BE2C (cell line): ENCODE results near the gene BTN2A1.

Experiments used
- DNase-seq: peaks from one replicate; pipeline ENCODE4 v3.0.0-alpha.2; 2020
- H3K27me3 ChIP-seq: fragments of 250-450 bp; sonication (Bioruptor Pico); 2 replicates; pipeline ENCODE4 v1.5.1; 2020; ENCODE audit warnings: mild to moderate bottlenecking
- H3K36me3 ChIP-seq: fragments of 250-450 bp; sonication (Bioruptor Pico); 2 replicates; pipeline ENCODE4 v1.5.1; 2020; ENCODE audit warnings: mild to moderate bottlenecking
- H3K4me1 ChIP-seq: fragments of 250-450 bp; sonication (Bioruptor Pico); 2 replicates; pipeline ENCODE4 v1.5.1; 2020
- H3K4me3 ChIP-seq: 2 replicates; pipeline ENCODE4 v1.5.1; 2011; ENCODE audit warnings: low read depth, low read length
- H3K9me3 ChIP-seq: fragments of 250-450 bp; sonication (Bioruptor Pico); 2 replicates; pipeline ENCODE4 v1.5.1; 2020
- CTCF ChIP-seq: IDR thresholded peaks from 2 replicates; pipeline ENCODE4 v1.5.1; 2012; ENCODE audit warnings: mild to moderate bottlenecking, low read depth, low read length

The BTN2A1 gene

GRCh38 chr6:26514984-26515383 is 57.2 kb downstream of the BTN2A1 start:
- no peaks in the 10 kb centered on the region for H3K9me3 ChIP-seq
- DNase-seq = no peak
- no peak for TF ChIP-seq CTCF
- no peak overlapping the region for H3K4me3 ChIP-seq
- H3K4me1 ChIP-seq = no peaks in the 10 kb centered on the region
- no peaks in the 10 kb centered on the region for H3K27me3 ChIP-seq
- H3K36me3 ChIP-seq = no peaks in the 10 kb centered on the region

GRCh38 chr6:26516481-26517427 is 59.0 kb downstream of the BTN2A1 start:
- H3K27me3 ChIP-seq = no peaks in the 10 kb centered on the region
- H3K9me3 ChIP-seq = no peaks in the 10 kb centered on the region
- H3K4me1 ChIP-seq = no peaks in the 10 kb centered on the region
- TF ChIP-seq CTCF = no peak
- no peak for DNase-seq
- H3K36me3 ChIP-seq = no peaks in the 10 kb centered on the region
- H3K4me3 ChIP-seq = no peak overlapping the region
